Measurements from ENCODE around the gene ANKRD16. TPM values are rescaled to one million over a fixed set of nuclear protein-coding genes. Genes with fewer than 3 reads are reported as not detected.

ANKRD16 gene
- total RNA-seq, 4 donors from 2014 or later, result 20.5 to 24.0 (median 21.2) TPM

DNA sequence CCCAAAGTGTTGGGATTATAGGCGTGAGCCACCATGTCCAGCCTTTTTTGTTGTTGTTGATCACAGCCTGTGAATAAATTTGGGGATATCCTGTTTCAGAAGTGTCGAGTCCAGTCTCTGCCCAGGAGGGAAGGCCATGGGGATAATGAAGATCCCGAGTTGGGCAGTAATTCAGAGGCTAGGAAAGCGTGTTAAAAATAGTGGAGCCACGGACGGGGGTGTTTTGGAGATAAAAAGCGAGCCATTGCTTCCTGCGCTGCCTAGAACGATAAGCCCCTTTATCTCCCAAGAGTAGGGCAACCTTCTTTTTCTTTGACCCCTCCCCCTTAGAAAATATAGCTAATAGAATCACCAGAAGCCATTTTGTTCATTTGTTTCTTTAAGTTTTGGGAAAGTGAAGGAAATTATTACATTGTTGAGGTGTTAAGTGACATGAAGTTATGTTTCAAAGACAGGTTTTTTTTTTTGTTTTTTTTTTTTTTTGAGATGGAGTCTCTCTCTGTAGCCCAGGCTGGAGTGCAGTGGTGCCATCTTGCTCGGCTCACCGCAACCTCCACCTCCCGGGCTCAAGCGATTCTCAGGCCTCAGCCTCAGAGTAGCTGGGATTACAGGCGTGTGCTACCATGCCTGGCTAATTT lies 44.3 kb upstream of the ANKRD16 start:
- Histone ChIP-seq H3K27ac (no peak overlapping the region), H3K4me1 (peaks cover 0 to 5% (median 2%) of the 10 kb centered on the region in 4 donors), H3K9me3 (no peaks in the 10 kb centered on the region), H3K36me3 (peaks cover 0 to 98% (median 16%) of the 10 kb centered on the region in 3 donors), H3K27me3 (no peaks in the 10 kb centered on the region), H3K4me3 (no peak overlapping the region)
- TF ChIP-seq, protein P1, sequence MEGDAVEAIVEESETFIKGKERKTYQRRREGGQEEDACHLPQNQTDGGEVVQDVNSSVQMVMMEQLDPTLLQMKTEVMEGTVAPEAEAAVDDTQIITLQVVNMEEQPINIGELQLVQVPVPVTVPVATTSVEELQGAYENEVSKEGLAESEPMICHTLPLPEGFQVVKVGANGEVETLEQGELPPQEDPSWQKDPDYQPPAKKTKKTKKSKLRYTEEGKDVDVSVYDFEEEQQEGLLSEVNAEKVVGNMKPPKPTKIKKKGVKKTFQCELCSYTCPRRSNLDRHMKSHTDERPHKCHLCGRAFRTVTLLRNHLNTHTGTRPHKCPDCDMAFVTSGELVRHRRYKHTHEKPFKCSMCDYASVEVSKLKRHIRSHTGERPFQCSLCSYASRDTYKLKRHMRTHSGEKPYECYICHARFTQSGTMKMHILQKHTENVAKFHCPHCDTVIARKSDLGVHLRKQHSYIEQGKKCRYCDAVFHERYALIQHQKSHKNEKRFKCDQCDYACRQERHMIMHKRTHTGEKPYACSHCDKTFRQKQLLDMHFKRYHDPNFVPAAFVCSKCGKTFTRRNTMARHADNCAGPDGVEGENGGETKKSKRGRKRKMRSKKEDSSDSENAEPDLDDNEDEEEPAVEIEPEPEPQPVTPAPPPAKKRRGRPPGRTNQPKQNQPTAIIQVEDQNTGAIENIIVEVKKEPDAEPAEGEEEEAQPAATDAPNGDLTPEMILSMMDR (IDR thresholded peaks at IDR 0.05), result no peak
- no peak for TF ChIP-seq EP300 (IDR thresholded peaks at IDR 0.05)
- TF ChIP-seq POLR2A (IDR thresholded peaks at IDR 0.05), result no peak
- DNase-seq (ENCODE audit: low spot score in 2 of 2), result no peak
- WGBS, 2 donors, result 95 to 96% methylated on average over 14 of the region's 14 CpGs

DNA sequence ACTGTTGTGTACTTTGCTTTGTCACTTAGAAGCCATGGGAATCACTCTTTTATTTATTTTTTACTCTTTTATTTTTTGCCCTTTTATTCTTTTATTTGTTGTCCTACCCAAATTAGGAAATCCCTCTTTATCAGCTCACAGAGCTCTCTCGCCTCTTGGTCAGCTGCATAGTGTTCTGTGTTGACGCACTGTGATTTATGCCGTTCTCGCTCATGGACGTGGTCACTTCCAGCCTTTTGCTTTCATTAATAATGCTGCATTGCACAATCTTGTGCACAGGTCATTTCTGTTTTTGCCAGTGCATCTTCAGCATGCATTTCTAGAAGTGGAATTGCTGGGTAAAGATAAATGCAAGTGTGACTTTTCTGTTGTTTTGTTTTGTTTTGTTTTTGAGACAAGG lies 42.7 kb upstream of the ANKRD16 start:
- DNase-seq (ENCODE audit: low spot score in 2 of 2), result no peak
- TF ChIP-seq POLR2A (IDR thresholded peaks at IDR 0.05) (no peak), EP300 (IDR thresholded peaks at IDR 0.05) (no peak)
- TF ChIP-seq, protein P1 (IDR thresholded peaks at IDR 0.05), result no peak
- Histone ChIP-seq H3K36me3 (peaks cover 0 to 94% (median 24%) of the 10 kb centered on the region in 3 donors), H3K27ac (no peak overlapping the region), H3K9me3 (no peaks in the 10 kb centered on the region), H3K4me1 (peaks cover 0 to 16% (median 3%) of the 10 kb centered on the region in 4 donors), H3K27me3 (no peaks in the 10 kb centered on the region), H3K4me3 (no peak overlapping the region)
- 86 to 91% methylated on average over 5 of the region's 5 CpGs for WGBS, 2 donors

DNA sequence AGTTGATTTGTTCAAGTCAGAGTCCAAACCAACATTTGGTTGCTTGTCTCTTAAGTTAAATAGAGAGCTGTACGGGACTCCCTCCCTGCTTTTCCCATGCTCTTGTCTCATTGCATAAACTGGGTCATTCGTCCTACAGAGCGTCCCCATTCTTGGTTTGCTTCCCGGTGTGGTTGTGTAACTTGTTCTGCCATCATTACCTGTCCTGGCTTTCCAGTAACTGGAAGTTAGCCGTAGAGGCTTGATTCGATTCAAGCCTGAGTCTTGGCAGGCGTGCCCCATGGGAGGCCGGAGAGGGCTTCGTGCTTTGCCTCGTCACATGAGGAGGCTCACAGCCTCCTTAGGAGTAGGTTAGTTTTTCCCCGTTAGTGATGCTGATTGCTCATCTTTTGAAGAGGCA lies 40.6 kb upstream of the ANKRD16 start:
- Histone ChIP-seq H3K27me3 (no peaks in the 10 kb centered on the region), H3K9me3 (no peaks in the 10 kb centered on the region), H3K4me1 (peaks cover 0 to 22% (median 4%) of the 10 kb centered on the region in 4 donors), H3K27ac (no peak overlapping the region), H3K36me3 (peaks cover 0 to 94% (median 20%) of the 10 kb centered on the region in 3 donors), H3K4me3 (no peak overlapping the region)
- WGBS, 2 donors, result 85 to 89% methylated on average over 11 of the region's 11 CpGs
- TF ChIP-seq POLR2A (IDR thresholded peaks at IDR 0.05), result no peak
- TF ChIP-seq, protein P1 (IDR thresholded peaks at IDR 0.05), result no peak
- no peak for TF ChIP-seq EP300 (IDR thresholded peaks at IDR 0.05)
- DNase-seq (ENCODE audit: low spot score in 2 of 2), result no peak

DNA sequence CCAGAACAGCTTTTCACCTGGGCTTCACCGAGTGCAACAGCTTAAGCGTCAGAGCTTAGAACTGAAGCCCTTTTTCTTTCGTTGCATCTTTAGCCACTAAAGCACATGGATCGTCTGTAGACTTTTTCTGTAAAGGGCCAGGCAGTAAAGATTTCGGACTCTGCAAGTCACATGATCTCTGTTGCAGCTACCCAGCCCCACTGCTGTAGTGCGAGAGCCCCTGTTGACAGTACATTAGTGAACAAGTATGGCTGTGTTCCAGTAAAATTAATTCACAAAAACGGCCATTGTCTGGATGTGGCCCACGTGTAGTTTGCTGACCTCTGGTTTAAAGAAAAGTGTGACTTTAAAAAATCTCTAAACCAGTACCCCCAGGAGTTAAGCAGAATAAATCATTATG lies 39.7 kb upstream of the ANKRD16 start:
- Histone ChIP-seq H3K36me3 (peaks cover 0 to 94% (median 28%) of the 10 kb centered on the region in 3 donors), H3K9me3 (no peaks in the 10 kb centered on the region), H3K4me1 (peaks cover 0 to 22% (median 4%) of the 10 kb centered on the region in 4 donors), H3K27me3 (no peaks in the 10 kb centered on the region), H3K4me3 (no peak overlapping the region), H3K27ac (peak overlapping the region in 1 of 4 donors; percentile 25)
- 45 to 59% methylated on average over 8 of the region's 8 CpGs for WGBS, 2 donors
- TF ChIP-seq, protein P1 (IDR thresholded peaks at IDR 0.05), result no peak
- no peak for TF ChIP-seq POLR2A (IDR thresholded peaks at IDR 0.05)
- TF ChIP-seq EP300 (IDR thresholded peaks at IDR 0.05), result no peak
- DNase-seq (ENCODE audit: low spot score in 2 of 2), result no peak

DNA sequence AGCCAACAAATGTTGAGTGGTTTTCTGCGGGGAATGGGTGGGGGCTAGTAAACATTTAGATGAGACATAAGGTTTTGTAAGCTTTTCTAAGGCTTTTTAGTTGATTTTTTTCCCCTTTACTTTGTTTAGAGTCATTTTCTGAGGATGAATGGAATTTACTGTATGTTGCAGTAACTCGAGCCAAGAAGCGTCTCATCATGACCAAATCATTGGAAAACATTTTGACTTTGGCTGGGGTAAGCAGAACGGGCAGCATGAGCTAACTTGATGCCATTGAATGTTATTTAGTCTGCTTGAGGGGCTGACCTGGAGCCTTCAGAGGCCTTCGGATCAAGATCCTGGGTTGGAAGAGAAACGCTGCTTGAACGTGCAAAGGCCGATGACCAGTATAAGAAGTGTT lies 37.6 kb upstream of the ANKRD16 start:
- no peaks in the 10 kb centered on the region for H3K27me3 ChIP-seq
- TF ChIP-seq, protein P1 (IDR thresholded peaks at IDR 0.05), result no peak
- peaks cover 0 to 95% (median 45%) of the 10 kb centered on the region in 3 donors for H3K36me3 ChIP-seq
- no peak overlapping the region for H3K4me3 ChIP-seq
- H3K9me3 ChIP-seq, result no peaks in the 10 kb centered on the region
- WGBS, 2 donors, result 53 to 57% methylated on average over 8 of the region's 8 CpGs
- H3K4me1 ChIP-seq, result peaks cover 0 to 22% (median 4%) of the 10 kb centered on the region in 4 donors
- H3K27ac ChIP-seq, result peak overlapping the region in 2 of 4 donors; percentile 4 to 38
- DNase-seq (ENCODE audit: low spot score in 2 of 2), result no peak
